Right lobe of liver (tissue), 6 donors: ENCODE results near the gene CTTNBP2. TPM values are rescaled to one million over a fixed set of nuclear protein-coding genes. Genes with fewer than 3 reads are reported as not detected.

Experiments
- ATAC-seq, 4 donors: fragments of 200-7000 bp; cut with Tn5 transposase; one replicate each; pipeline ENCODE4 v1.9.1; 2020; ENCODE audit warnings: mild to moderate bottlenecking in 4 of 4, moderate library complexity in 4 of 4
- DNase-seq, 3 donors: peaks; one replicate each; pipeline ENCODE4 v3.0.0-alpha.2; 2020
- H3K27ac ChIP-seq, 3 donors: fragments of 200-600 bp; one replicate each; pipeline ENCODE4 v1.8.0; 2022
- H3K27me3 ChIP-seq, 2 donors: fragments of 200-600 bp; one replicate each; pipeline ENCODE4 v1.8.0; 2022
- H3K36me3 ChIP-seq, 4 donors: fragments of 200-600 bp; sonication (generic) in 1 of 4; one replicate each; pipeline versions ENCODE4 v1.5.1 to v1.8.0; 2017 to 2022; ENCODE audit warnings: control low read depth in 1 of 4
- H3K4me1 ChIP-seq, 4 donors: fragments of 200-600 bp; sonication (generic) in 1 of 4; one replicate each; pipeline versions ENCODE4 v1.5.1 to v1.8.0; 2017 to 2022; ENCODE audit warnings: control low read depth in 1 of 4
- H3K4me3 ChIP-seq, 3 donors: fragments of 200-600 bp; one replicate each; pipeline ENCODE4 v1.8.0; 2022
- H3K9me3 ChIP-seq, 4 donors: fragments of 200-600 bp; sonication (generic) in 1 of 4; one replicate each; pipeline versions ENCODE4 v1.5.1 to v1.8.0; 2017 to 2022; ENCODE audit warnings: control low read depth in 1 of 4
- POLR2A ChIP-seq: fragments of 450-650 bp; IDR thresholded peaks from one replicate; pipeline ENCODE4 v1.6.1; 2017; ENCODE audit warnings: antibody characterized with exemption, mild to moderate bottlenecking
- WGBS: methylation state at CpG from one replicate; pipeline ENCODE4 v1.1.6; 2018; ENCODE audit warnings: low coverage, low lambda C conversion rate; ENCODE audit not compliant: insufficient coverage; ENCODE audit errors: missing lambda C conversion rate; 5-methylcytosine and 5-hydroxymethylcytosine counted together
- intact Hi-C, 2 donors: fragments of 100-400 bp; cut with DNase I; formaldehyde crosslinking; loops; one replicate each; pipeline versions ENCODE4 v1.11.2 to v1.14.1; 2022
- total RNA-seq, 6 experiments: library from RNA; depleted of rRNA in 2 of 6; stranded (reverse); fragments of >200 nt in 2 of 6; fragmentation: NEBNext Ultra II Directional in 3 of 6; extraction: Animal tissue kit (Norgen Biotek cat#: 25700) in 3 of 6; gene quantifications; one replicate each; pipeline versions ENCODE4 v1.1.0 to v1.2.4, GENCODE V29; 2016 to 2023
- TF ChIP-seq, protein P1 (sequence below), 4 donors: fragments of 200-600 bp in 3 of 4; fragments of 450-650 bp in 1 of 4; IDR thresholded peaks; one replicate each; pipeline versions ENCODE4 v1.5.1 to v1.8.0; 2016 to 2022; ENCODE audit warnings: antibody characterized with exemption in 4 of 4, mild to moderate bottlenecking in 2 of 4
- donor health status: DM: no; HTN: yes; CAD: no.
- donor health status: DM: no; HTN: no; CAD: no.
- donor health status: DM: no; HTN: no; CAD: no.
- donor health status: DM: no; HTN: yes; CAD: no.
- donor health status: DM: no; HTN: yes; CAD: no.

The CTTNBP2 gene
- total RNA-seq, 6 experiments from 2014 or later: 0.31 to 3.0 (median 1.9) TPM

GRCh38 chr7:117728890-117729624, 144.2 kb downstream of the CTTNBP2 start:
- no peaks in the 10 kb centered on the region for H3K9me3 ChIP-seq
- H3K27me3 ChIP-seq: no peaks in the 10 kb centered on the region
- no peak overlapping the region for H3K27ac ChIP-seq
- no peaks in the 10 kb centered on the region for H3K36me3 ChIP-seq
- 63% methylated on average over 6 of the region's 7 CpGs for WGBS
- TF ChIP-seq POLR2A: no peak
- TF ChIP-seq, protein P1, sequence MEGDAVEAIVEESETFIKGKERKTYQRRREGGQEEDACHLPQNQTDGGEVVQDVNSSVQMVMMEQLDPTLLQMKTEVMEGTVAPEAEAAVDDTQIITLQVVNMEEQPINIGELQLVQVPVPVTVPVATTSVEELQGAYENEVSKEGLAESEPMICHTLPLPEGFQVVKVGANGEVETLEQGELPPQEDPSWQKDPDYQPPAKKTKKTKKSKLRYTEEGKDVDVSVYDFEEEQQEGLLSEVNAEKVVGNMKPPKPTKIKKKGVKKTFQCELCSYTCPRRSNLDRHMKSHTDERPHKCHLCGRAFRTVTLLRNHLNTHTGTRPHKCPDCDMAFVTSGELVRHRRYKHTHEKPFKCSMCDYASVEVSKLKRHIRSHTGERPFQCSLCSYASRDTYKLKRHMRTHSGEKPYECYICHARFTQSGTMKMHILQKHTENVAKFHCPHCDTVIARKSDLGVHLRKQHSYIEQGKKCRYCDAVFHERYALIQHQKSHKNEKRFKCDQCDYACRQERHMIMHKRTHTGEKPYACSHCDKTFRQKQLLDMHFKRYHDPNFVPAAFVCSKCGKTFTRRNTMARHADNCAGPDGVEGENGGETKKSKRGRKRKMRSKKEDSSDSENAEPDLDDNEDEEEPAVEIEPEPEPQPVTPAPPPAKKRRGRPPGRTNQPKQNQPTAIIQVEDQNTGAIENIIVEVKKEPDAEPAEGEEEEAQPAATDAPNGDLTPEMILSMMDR (IDR thresholded peaks at IDR 0.05): no peak
- no peak for ATAC-seq
- no peak for DNase-seq
- H3K4me3 ChIP-seq: no peak overlapping the region
- intact Hi-C loops: no loop called here
- no peaks in the 10 kb centered on the region for H3K4me1 ChIP-seq

- H3K9me3 ChIP-seq: no peaks in the 10 kb centered on the region
- H3K36me3 ChIP-seq: no peaks in the 10 kb centered on the region
- ATAC-seq: no peak
- H3K4me3 ChIP-seq: no peak overlapping the region
- TF ChIP-seq, protein P1 (IDR thresholded peaks at IDR 0.05): no peak
- no peak for TF ChIP-seq POLR2A
- no peak for DNase-seq
- no peak overlapping the region for H3K27ac ChIP-seq
- intact Hi-C loops: no loop called here
- no peaks in the 10 kb centered on the region for H3K27me3 ChIP-seq
- no peaks in the 10 kb centered on the region for H3K4me1 ChIP-seq
- 95% methylated on average over 3 of the region's 3 CpGs for WGBS
Observed at GRCh38 chr7:117724898-117725297, 148.3 kb downstream of the CTTNBP2 start.

GRCh38 chr7:117719377-117719776, 153.9 kb downstream of the CTTNBP2 start:
- Histone ChIP-seq H3K27ac (no peak overlapping the region), H3K4me3 (no peak overlapping the region), H3K36me3 (no peaks in the 10 kb centered on the region), H3K27me3 (no peaks in the 10 kb centered on the region), H3K4me1 (no peaks in the 10 kb centered on the region), H3K9me3 (no peaks in the 10 kb centered on the region)
- 54% methylated on average over 3 of the region's 3 CpGs for WGBS
- DNase-seq: no peak
- intact Hi-C loops: no loop called here
- ATAC-seq: no peak
- no peak for TF ChIP-seq POLR2A
- TF ChIP-seq, protein P1 (IDR thresholded peaks at IDR 0.05): no peak

DNA sequence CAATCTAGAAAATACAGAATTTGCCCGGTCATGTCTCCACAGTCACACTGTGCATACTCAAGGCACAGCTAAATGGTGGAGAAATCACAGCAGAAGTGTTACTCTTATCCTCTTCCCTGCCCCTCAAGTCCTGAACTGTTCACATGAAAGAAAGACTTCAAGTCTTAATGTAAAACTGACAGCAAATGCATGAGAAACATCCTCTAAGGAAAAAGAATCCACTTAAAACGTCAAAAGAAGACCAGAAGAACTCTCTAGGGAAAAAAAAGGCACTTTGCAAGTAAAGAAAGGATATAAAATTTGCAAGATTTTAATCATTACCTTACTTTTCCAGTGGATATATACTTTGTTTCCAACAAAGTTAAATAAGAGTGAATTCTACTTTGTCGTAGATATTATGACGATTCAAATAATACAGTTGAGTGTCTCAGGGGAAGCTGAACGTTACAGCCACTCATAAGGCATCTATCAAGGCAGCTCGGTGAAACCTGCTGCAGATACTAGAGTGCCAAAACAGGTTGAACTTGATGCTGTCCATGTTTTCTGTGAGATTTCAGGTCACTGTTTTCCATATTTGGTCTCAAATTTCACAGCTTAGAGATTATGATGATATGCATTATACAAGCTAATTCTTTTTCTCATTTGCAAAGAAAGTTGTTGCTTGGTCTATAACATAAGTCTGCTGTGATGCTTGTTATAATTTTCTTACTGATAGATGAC, 155.0 kb downstream of the CTTNBP2 start:
- WGBS: 60% methylated on average over 6 of the region's 6 CpGs
- TF ChIP-seq, protein P1 (IDR thresholded peaks at IDR 0.05): no peak
- no peak for TF ChIP-seq POLR2A
- intact Hi-C loops: no loop called here
- no peaks in the 10 kb centered on the region for H3K36me3 ChIP-seq
- no peaks in the 10 kb centered on the region for H3K4me1 ChIP-seq
- no peak for ATAC-seq
- H3K27ac ChIP-seq: no peak overlapping the region
- H3K4me3 ChIP-seq: no peak overlapping the region
- no peaks in the 10 kb centered on the region for H3K9me3 ChIP-seq
- no peaks in the 10 kb centered on the region for H3K27me3 ChIP-seq
- DNase-seq: no peak
